ENCODE data around the gene GAK.

GRCh38 chr4:947491-947971 is 15.4 kb upstream of the GAK start:
- TF ChIP-seq POLR2AphosphoS5 (IDR thresholded peaks at IDR 0.05; ENCODE audit: low read depth, low read length), result no peak
- TF ChIP-seq REST (IDR thresholded peaks at IDR 0.05; ENCODE audit: insufficient read depth in 1 of 2, low read depth in 2 of 2, low read length in 2 of 2), result no peak
- TF ChIP-seq TAF1 (IDR thresholded peaks at IDR 0.05; ENCODE audit: borderline replicate concordance, insufficient read depth, low read length), result no peak
- no peak for TF ChIP-seq FOXP2 (optimal IDR thresholded peaks at IDR 0.05; ENCODE audit: borderline replicate concordance, extremely low read depth, extremely low read length, insufficient read depth)
